Testis (tissue), 3 donors: ENCODE measurements around the gene SLCO4A1. TPM values are rescaled to one million over a fixed set of nuclear protein-coding genes. Genes with fewer than 3 reads are reported as not detected.
A peak's percentile ranks its signal among the peaks of the same experiment; 100 is the strongest.

ENCODE experiments used
- DNase-seq: peaks from one replicate; pipeline ENCODE4 v3.0.0-alpha.2; 2019
- H3K27ac ChIP-seq, 2 donors: fragments of 200-600 bp; sonication (generic); one replicate each; pipeline ENCODE4 v1.5.1; 2019
- H3K27me3 ChIP-seq: fragments of 200-600 bp; sonication (generic); one replicate; pipeline ENCODE4 v1.5.1; 2019
- H3K36me3 ChIP-seq: fragments of 200-600 bp; sonication (generic); one replicate; pipeline ENCODE4 v1.5.1; 2017; ENCODE audit warnings: low read depth; ENCODE audit errors: missing control alignments
- H3K4me1 ChIP-seq: fragments of 200-600 bp; sonication (generic); one replicate; pipeline ENCODE4 v1.5.1; 2019
- H3K4me3 ChIP-seq, 2 donors: fragments of 200-600 bp; sonication (generic); one replicate each; pipeline ENCODE4 v1.5.1; 2017 to 2019
- H3K9me3 ChIP-seq: fragments of 200-600 bp; sonication (generic); one replicate; pipeline ENCODE4 v1.5.1; 2017
- POLR2A ChIP-seq: fragments of 450-650 bp; IDR thresholded peaks from one replicate; pipeline ENCODE4 v1.6.1; 2017; ENCODE audit warnings: antibody characterized with exemption, mild to moderate bottlenecking, moderate library complexity
- WGBS, 2 donors: methylation state at CpG; one replicate each; pipeline ENCODE4 v1.1.5; 2018; 5-methylcytosine and 5-hydroxymethylcytosine counted together
- intact Hi-C: fragments of 100-400 bp; cut with DNase I; formaldehyde crosslinking; loops from one replicate; pipeline ENCODE4 v1.15.1; 2023; ENCODE audit warnings: low total_unique reads
- polyA plus RNA-seq: library from polyadenylated mRNA; stranded (reverse); fragments of 350-450 nt; fragmentation: Illumina TruSeq; extraction: RNeasy Lipid Tissue Mini Kit (QIAGEN cat#74804); gene quantifications from one replicate; pipeline ENCODE4 v1.2.3, GENCODE V29; 2014; ENCODE audit warnings: low read depth, low replicate concordance; ENCODE audit not compliant: insufficient read depth
- total RNA-seq, 2 donors: library from RNA; depleted of rRNA; stranded (reverse); fragments of >200 nt; gene quantifications; one replicate each; pipeline ENCODE4 v1.2.3, GENCODE V29; 2016
- TF ChIP-seq, protein P1 (sequence below), 3 experiments: fragments of 450-650 bp in 2 of 3; fragments of 200-600 bp in 1 of 3; sonication (generic) in 1 of 3; IDR thresholded peaks; one replicate each; pipeline ENCODE4 v1.5.1; 2016 to 2019; ENCODE audit warnings: antibody characterized with exemption in 3 of 3, mild to moderate bottlenecking in 2 of 3, moderate library complexity in 1 of 3

Gene SLCO4A1
- total and polyA plus RNA-seq, 3 donors from 2014 or later: 4.2 to 14.2 (median 9.8) TPM

DNA sequence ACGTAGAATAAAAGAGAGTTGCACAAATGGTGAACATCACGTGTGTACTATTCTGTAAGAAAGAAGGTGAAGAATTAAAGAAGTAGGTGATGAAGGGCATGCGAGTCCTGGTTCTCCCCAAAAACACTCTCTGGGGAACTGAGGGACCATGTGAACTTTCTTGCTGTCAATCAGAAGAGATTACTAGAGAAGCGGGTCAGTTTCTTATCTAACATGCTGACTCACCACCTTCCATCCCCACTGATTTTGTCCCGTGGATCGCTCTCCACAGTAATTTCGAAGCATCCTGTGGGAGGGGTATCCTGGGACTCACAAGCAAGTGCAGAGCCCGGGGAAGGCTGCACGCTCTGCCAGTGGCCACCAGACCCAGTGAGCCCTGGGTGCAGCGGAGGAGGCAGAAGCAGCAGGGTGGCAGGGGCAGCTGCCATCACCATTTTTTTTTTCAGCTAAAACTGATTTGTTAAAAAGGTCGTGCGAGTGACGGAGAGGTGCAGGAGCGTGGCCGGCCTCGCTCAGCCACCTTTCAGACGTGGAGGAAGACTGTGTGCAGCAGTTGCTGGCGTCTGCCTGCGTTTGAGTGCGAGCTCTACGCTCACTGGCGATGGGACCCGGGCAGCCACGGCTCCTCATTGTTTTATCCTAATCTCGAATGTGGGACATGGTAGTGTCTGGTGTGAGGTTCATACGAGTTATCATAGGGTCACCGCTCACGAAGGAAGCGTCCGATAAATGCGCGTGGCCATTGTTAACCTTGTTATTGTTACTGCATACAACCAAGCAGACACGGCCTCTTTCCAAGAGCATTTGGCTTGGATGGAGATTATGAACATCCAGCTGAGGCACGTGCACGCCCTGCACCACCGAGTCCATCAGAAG lies 28.0 kb upstream of the SLCO4A1 start:
- DNase-seq: no peak
- no peak for TF ChIP-seq POLR2A
- TF ChIP-seq, protein P1, sequence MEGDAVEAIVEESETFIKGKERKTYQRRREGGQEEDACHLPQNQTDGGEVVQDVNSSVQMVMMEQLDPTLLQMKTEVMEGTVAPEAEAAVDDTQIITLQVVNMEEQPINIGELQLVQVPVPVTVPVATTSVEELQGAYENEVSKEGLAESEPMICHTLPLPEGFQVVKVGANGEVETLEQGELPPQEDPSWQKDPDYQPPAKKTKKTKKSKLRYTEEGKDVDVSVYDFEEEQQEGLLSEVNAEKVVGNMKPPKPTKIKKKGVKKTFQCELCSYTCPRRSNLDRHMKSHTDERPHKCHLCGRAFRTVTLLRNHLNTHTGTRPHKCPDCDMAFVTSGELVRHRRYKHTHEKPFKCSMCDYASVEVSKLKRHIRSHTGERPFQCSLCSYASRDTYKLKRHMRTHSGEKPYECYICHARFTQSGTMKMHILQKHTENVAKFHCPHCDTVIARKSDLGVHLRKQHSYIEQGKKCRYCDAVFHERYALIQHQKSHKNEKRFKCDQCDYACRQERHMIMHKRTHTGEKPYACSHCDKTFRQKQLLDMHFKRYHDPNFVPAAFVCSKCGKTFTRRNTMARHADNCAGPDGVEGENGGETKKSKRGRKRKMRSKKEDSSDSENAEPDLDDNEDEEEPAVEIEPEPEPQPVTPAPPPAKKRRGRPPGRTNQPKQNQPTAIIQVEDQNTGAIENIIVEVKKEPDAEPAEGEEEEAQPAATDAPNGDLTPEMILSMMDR (IDR thresholded peaks at IDR 0.05): no peak
- no peaks in the 10 kb centered on the region for H3K9me3 ChIP-seq
- intact Hi-C loops: no loop called here
- H3K36me3 ChIP-seq: no peaks in the 10 kb centered on the region
- H3K4me3 ChIP-seq: no peak overlapping the region
- WGBS, 2 donors: 85 to 86% methylated on average over 36 of the region's 36 CpGs
- H3K4me1 ChIP-seq: peaks cover 17% of the 10 kb centered on the region
- no peaks in the 10 kb centered on the region for H3K27me3 ChIP-seq
- H3K27ac ChIP-seq: no peak overlapping the region

DNA sequence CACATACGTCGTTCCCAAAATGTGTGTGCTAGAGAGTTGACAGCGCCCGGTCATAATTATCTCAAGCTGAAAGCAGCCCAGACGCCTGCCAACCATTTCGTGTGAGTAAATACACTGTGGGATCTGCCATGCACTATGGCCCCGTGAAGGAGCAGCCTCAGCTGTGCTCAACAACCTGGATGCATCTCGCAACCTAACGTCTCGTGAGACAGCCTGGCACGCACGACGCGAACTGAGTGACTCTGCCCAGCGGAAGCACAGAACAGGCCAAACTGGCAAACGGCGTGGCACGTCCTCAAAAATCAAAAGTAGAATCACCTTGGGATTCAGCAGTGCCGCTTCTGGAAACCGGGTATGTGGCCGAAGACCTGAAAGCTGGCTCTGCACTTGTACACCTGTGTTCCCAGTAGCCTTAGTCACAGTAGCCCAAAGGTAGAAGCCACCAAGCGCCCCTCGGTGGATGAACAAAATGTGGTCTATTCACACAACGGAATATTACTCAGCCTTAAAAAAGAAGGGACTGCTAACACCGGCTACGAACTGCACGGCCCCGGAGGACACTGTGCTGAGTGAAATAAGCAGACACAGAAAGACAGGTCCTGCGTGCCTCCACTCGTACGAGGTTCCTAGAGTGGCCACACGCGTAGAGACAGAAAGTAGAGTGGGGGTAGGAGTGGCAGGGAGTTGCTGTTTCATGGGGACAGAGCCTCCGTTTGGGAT lies 27.2 kb upstream of the SLCO4A1 start:
- Histone ChIP-seq H3K4me3 (no peak overlapping the region), H3K27me3 (no peaks in the 10 kb centered on the region), H3K36me3 (no peaks in the 10 kb centered on the region), H3K4me1 (peaks cover 14% of the 10 kb centered on the region), H3K27ac (no peak overlapping the region), H3K9me3 (no peaks in the 10 kb centered on the region)
- no peak for DNase-seq
- TF ChIP-seq POLR2A: no peak
- TF ChIP-seq, protein P1 (IDR thresholded peaks at IDR 0.05): no peak
- 93 to 95% methylated on average over 34 of the region's 34 CpGs for WGBS, 2 donors
- intact Hi-C loops: loop anchor here (5.0 kb wide), 1 partner anchor 118 kb away; no protein-coding TSS in a partner anchor

DNA sequence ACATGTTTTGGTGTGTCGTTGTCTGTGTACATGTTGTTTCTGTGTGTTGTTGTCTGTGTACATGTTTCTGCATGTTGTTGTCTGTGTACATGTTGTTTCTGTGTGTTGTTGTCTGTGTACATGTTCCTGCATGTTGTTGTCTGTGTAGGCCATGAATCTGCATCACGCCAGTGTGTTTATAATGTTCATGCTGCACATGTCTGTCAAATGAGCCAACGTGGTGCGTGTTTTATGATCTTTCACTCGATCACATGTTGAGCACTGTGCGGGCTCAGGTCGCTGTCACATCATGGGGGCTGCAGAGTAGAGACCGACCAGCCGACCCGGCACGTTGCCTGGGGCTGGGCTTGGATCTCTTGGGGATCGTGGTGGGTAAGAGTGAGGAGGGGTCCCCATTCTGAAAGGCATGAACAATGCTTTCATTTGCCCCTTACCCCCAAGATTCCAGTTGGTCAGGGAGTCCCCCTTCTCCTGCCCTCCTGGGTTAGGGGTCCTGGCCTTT lies 26.5 kb upstream of the SLCO4A1 start:
- Histone ChIP-seq H3K4me3 (no peak overlapping the region), H3K36me3 (no peaks in the 10 kb centered on the region), H3K4me1 (peaks cover 14% of the 10 kb centered on the region), H3K27ac (no peak overlapping the region), H3K9me3 (no peaks in the 10 kb centered on the region), H3K27me3 (no peaks in the 10 kb centered on the region)
- no peak for TF ChIP-seq POLR2A
- TF ChIP-seq, protein P1 (IDR thresholded peaks at IDR 0.05): no peak
- WGBS, 2 donors: 94% methylated on average over 12 of the region's 12 CpGs
- intact Hi-C loops: loop anchor here (5.0 kb wide), 1 partner anchor 118 kb away; no protein-coding TSS in a partner anchor
- DNase-seq: no peak

DNA sequence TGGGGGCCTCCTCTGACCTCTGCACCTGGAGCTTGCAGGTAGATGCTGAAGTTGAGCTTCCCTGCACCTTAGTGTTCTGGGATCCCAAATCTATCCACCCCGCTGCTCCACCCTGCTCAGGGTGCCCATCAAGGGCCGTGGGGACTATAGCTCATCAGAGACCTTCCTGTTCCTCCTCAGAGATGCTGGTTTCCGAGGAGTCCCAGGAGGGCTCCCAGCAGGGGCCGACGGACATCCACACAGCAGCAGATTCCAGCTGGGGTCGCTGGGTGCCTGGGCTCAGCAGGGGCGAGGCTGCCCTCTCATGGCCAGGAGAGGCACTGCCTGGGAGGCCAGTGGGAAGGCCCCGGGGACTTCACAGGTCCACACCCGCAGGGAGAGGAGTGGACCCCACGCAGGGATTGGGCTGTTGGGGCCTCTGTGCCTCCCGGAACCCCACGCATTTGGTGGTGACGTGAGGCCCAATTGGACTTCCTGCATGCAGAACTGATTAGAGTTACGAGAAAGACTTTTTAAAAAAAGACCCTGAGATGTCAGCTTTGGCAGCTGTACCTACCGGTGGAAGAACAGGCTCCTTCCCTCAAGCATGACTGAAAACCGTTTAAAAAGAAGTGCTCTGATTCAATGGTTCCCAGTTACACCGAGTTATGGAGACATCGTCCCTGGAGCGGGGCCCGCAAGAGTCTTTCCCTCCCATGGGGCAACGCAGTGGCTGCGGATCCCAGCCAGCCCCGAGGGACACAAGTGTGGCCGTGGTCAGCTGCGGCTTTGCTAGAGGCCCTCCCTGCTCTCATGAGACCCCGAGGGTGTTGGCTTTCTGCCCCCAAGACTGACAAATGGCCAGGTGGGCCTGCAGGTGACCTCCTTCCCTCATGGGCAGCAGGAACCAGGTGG lies 25.3 kb upstream of the SLCO4A1 start:
- Histone ChIP-seq H3K9me3 (no peaks in the 10 kb centered on the region), H3K4me1 (peaks cover 14% of the 10 kb centered on the region), H3K27ac (peak overlapping the region; percentile 24 to 50), H3K27me3 (no peaks in the 10 kb centered on the region), H3K36me3 (no peaks in the 10 kb centered on the region), H3K4me3 (no peak overlapping the region)
- DNase-seq: peak; percentile 82
- WGBS, 2 donors: 44 to 57% methylated on average over 22 to 26 of the region's 26 CpGs
- intact Hi-C loops: loop anchor here (5.0 kb wide), 1 partner anchor 120 kb away; no protein-coding TSS in a partner anchor
- TF ChIP-seq, protein P1 (IDR thresholded peaks at IDR 0.05): peak; percentile 51 to 86 (median 76)
- no peak for TF ChIP-seq POLR2A
